Vagina (tissue), 2 donors: ENCODE measurements around the gene ZER1. TPM values are rescaled to one million over a fixed set of nuclear protein-coding genes. Genes with fewer than 3 reads are reported as not detected.

Experiments
- DNase-seq, 2 donors: peaks; one replicate each; pipeline ENCODE4 v3.0.0-alpha.2; 2017; ENCODE audit errors: extremely low spot score in 2 of 2
- H3K27ac ChIP-seq: fragments of 200-600 bp; sonication (generic); one replicate; pipeline ENCODE4 v1.5.1; 2019
- H3K27me3 ChIP-seq: fragments of 200-600 bp; sonication (generic); one replicate; pipeline ENCODE4 v1.5.1; 2019
- H3K36me3 ChIP-seq, 2 donors: fragments of 200-600 bp; sonication (generic); one replicate each; pipeline ENCODE4 v1.5.1; 2017 to 2019
- H3K4me1 ChIP-seq: fragments of 200-600 bp; sonication (generic); one replicate; pipeline ENCODE4 v1.5.1; 2019
- H3K4me3 ChIP-seq, 2 donors: fragments of 200-600 bp; sonication (generic); 1 replicate in 1 of 2; 2 replicates in 1 of 2; pipeline ENCODE4 v1.5.1; 2016 to 2019
- H3K9me3 ChIP-seq: fragments of 200-600 bp; sonication (generic); one replicate; pipeline ENCODE4 v1.5.1; 2019
- POLR2A ChIP-seq, 2 donors: fragments of 450-650 bp; IDR thresholded peaks; one replicate each; pipeline ENCODE4 v1.6.1; 2017; ENCODE audit warnings: antibody characterized with exemption in 2 of 2, mild to moderate bottlenecking in 2 of 2, moderate library complexity in 2 of 2
- POLR2AphosphoS5 ChIP-seq, 2 donors: sonication (generic); formaldehyde crosslinking; IDR thresholded peaks; one replicate each; pipeline ENCODE4 v1.9.0; 2017; ENCODE audit warnings: antibody characterized with exemption in 2 of 2, mild to moderate bottlenecking in 2 of 2, low read depth in 1 of 2; ENCODE audit not compliant: insufficient read depth in 1 of 2
- intact Hi-C: fragments of 100-400 bp; cut with DNase I; formaldehyde crosslinking; loops from one replicate; pipeline ENCODE4 v1.15.1; 2023
- total RNA-seq: library from RNA; depleted of rRNA; stranded (reverse); fragments of >200 nt; gene quantifications from one replicate; pipeline ENCODE4 v1.2.3, GENCODE V29; 2016
- TF ChIP-seq, protein P1 (sequence below), 3 experiments: fragments of 450-650 bp in 2 of 3; fragments of 200-600 bp in 1 of 3; sonication (generic) in 1 of 3; IDR thresholded peaks; one replicate each; pipeline ENCODE4 v1.5.1; 2017 to 2019; ENCODE audit warnings: antibody characterized with exemption in 3 of 3, mild to moderate bottlenecking in 2 of 3, moderate library complexity in 2 of 3

The ZER1 gene
- total RNA-seq, 1 donor from 2014 or later, result 54.8 TPM

DNA sequence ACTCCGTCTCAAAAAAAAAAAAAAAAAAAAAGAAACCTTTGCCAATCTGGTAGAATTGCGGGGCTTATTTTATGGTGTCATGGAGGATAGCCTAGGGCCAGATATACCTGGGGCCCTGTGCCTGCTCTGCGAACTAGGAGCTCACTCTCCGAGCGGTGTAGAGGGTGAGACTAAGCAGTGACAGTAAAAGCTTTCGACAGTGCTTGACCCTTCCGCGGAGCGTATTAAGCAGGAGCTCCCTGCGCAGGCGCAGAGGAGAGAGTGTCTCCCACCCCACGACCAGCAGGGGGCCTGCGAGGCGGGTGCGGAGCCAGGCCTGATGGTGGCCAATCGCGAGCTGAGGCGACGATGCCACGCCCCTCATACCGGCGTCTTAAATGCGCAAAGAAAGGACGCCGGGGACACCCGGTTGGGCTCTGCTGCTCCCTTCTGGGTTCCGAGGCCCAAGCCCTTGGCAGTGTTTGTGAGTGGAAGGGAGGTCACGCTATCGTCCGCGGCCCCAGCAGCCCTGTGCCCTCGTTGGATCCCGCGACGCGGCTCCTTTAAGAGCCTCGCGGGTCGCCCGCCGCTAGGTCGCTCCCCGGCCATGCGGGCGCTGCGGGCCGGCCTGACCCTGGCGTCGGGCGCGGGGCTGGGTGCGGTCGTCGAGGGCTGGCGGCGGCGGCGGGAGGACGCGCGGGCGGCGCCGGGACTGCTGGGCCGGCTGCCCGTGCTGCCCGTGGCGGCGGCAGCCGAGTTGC lies 46.5 kb upstream of the ZER1 start, which contains the start of gene ENDOG:
Gene ENDOG (plus strand): TSS at position 402 of the 740 bp plus-strand sequence. CDS start 185 bp downstream, at position 587.
- intact Hi-C loops, result no loop called here
- Histone ChIP-seq H3K27me3 (no peaks in the 10 kb centered on the region), H3K4me1 (peaks cover 14% of the 10 kb centered on the region), H3K4me3 (peak within 1 kb of the TSS; percentile 59 to 64), H3K27ac (peak within 1 kb of the TSS; percentile 35), H3K9me3 (no peaks in the 10 kb centered on the region), H3K36me3 (peaks cover 0 to 18% of the 10 kb centered on the region in 2 donors)
- peak; percentile 96 for DNase-seq
- TF ChIP-seq, protein P1, sequence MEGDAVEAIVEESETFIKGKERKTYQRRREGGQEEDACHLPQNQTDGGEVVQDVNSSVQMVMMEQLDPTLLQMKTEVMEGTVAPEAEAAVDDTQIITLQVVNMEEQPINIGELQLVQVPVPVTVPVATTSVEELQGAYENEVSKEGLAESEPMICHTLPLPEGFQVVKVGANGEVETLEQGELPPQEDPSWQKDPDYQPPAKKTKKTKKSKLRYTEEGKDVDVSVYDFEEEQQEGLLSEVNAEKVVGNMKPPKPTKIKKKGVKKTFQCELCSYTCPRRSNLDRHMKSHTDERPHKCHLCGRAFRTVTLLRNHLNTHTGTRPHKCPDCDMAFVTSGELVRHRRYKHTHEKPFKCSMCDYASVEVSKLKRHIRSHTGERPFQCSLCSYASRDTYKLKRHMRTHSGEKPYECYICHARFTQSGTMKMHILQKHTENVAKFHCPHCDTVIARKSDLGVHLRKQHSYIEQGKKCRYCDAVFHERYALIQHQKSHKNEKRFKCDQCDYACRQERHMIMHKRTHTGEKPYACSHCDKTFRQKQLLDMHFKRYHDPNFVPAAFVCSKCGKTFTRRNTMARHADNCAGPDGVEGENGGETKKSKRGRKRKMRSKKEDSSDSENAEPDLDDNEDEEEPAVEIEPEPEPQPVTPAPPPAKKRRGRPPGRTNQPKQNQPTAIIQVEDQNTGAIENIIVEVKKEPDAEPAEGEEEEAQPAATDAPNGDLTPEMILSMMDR (IDR thresholded peaks at IDR 0.05), result peak; percentile 81 to 96 (median 86)
- peak in 1 of 2 donors; percentile 74 for TF ChIP-seq POLR2A (IDR thresholded peaks at IDR 0.05)
- TF ChIP-seq POLR2AphosphoS5 (IDR thresholded peaks at IDR 0.05; ENCODE audit: insufficient read depth in 1 of 2, low read depth in 1 of 2), result peak; percentile 90 to 98

DNA sequence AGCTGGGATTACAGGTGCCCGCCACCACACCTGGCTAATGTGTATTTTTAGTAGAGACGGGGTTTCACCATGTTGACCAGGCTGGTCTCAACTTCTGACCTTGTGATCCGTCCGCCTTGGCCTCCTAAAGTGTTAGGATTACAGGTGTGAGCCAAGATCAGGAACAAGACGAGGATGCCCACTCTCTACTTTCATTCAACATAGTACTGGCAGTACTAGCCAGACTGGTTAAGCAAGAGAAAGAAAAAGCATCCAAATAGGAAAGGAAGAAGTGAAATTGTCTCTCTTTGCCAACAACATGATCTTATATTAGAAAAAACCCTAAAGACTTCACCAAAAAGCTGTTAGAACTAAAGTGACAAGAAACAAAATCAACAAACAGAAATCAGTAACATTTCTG lies 39.1 kb upstream of the ZER1 start:
- Histone ChIP-seq H3K9me3 (no peaks in the 10 kb centered on the region), H3K4me1 (no peaks in the 10 kb centered on the region), H3K4me3 (no peak overlapping the region), H3K27me3 (no peaks in the 10 kb centered on the region), H3K27ac (no peak overlapping the region), H3K36me3 (peaks cover 0 to 16% of the 10 kb centered on the region in 2 donors)
- no peak for DNase-seq
- TF ChIP-seq POLR2AphosphoS5 (IDR thresholded peaks at IDR 0.05; ENCODE audit: insufficient read depth in 1 of 2, low read depth in 1 of 2) (no peak), POLR2A (IDR thresholded peaks at IDR 0.05) (no peak)
- TF ChIP-seq, protein P1 (IDR thresholded peaks at IDR 0.05), result no peak
- intact Hi-C loops, result no loop called here

DNA sequence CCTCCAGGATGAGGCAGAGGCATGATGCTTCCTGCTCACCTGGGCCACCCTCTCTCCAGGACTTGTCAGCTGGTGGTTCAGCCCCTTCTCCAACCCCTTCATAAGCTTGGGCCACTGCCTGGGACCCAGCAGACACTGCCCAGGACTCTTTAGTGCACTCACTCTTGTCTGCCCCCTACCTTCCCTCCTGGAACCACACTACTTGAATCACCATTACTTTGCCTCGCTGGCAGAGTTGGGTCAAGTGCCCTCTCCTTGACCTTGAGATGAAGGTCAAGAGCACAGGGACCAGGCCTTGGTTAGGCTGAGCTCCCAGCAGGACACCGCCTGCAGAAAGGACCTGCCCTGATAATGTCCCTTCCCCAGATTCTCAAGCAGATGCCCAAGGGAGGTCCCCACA lies 38.1 kb upstream of the ZER1 start:
- H3K4me3 ChIP-seq, result no peak overlapping the region
- H3K36me3 ChIP-seq, result peaks cover 0 to 26% of the 10 kb centered on the region in 2 donors
- H3K27ac ChIP-seq, result no peak overlapping the region
- no peaks in the 10 kb centered on the region for H3K27me3 ChIP-seq
- no peaks in the 10 kb centered on the region for H3K4me1 ChIP-seq
- intact Hi-C loops, result no loop called here
- no peak for TF ChIP-seq POLR2AphosphoS5 (IDR thresholded peaks at IDR 0.05; ENCODE audit: insufficient read depth in 1 of 2, low read depth in 1 of 2)
- TF ChIP-seq, protein P1 (IDR thresholded peaks at IDR 0.05), result no peak
- TF ChIP-seq POLR2A (IDR thresholded peaks at IDR 0.05), result no peak
- no peak for DNase-seq
- no peaks in the 10 kb centered on the region for H3K9me3 ChIP-seq

DNA sequence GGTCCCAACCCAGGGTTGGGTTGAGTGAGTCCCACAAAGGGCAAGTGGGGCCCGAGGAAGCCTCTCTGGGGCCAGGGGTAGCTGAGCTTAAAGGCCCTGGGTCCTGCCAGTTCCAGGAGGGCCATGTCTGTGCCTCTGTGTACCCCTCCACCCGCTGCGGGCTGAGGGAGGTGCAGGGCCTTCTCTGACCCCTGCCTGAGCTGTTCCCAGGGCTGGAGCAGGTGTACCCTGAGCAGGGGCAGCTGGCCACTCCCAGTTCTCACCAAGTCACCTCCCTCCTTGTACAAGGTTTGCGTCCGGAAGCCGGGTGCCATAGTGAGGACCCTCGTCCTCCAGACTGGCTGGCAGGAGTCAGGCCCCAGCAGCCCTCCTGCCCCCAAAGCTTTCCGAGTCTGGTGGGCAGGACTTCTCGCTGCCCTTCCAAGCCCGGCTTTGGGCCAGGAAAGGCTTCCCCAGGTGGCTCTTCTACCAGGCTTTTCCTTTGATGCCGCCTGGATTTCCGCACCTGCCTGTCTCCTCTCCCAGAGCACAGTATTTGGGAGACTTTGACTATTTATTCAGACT lies 37.4 kb upstream of the ZER1 start:
- no peak overlapping the region for H3K27ac ChIP-seq
- no peak overlapping the region for H3K4me3 ChIP-seq
- DNase-seq, result no peak
- H3K9me3 ChIP-seq, result no peaks in the 10 kb centered on the region
- intact Hi-C loops, result no loop called here
- no peaks in the 10 kb centered on the region for H3K4me1 ChIP-seq
- TF ChIP-seq POLR2A (IDR thresholded peaks at IDR 0.05), result no peak
- TF ChIP-seq POLR2AphosphoS5 (IDR thresholded peaks at IDR 0.05; ENCODE audit: insufficient read depth in 1 of 2, low read depth in 1 of 2), result no peak
- TF ChIP-seq, protein P1 (IDR thresholded peaks at IDR 0.05), result no peak
- peaks cover 0 to 31% of the 10 kb centered on the region in 2 donors for H3K36me3 ChIP-seq
- H3K27me3 ChIP-seq, result no peaks in the 10 kb centered on the region

DNA sequence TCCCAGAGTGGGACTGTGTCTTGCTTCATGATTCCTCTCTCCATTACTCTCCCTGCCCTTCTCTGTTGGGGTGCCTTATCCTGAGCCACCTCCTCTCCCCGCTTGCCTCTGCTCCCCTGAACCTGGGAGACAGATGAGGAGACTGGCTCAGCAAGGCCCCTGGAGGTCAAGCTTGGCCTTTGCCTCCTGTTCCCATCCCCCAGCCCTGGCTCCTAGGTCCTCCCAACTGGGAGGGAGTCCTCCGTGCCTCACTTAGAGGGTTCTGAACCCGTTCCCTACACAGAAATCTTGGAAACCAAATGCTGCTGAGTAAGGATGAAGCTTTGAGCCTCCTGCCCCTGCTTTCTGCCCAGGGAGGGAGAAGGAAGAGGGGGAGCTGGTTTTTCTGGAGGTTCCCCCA lies 36.8 kb upstream of the ZER1 start:
- TF ChIP-seq POLR2AphosphoS5 (IDR thresholded peaks at IDR 0.05; ENCODE audit: insufficient read depth in 1 of 2, low read depth in 1 of 2) (no peak), POLR2A (IDR thresholded peaks at IDR 0.05) (no peak)
- TF ChIP-seq, protein P1 (IDR thresholded peaks at IDR 0.05), result no peak
- intact Hi-C loops, result no loop called here
- Histone ChIP-seq H3K4me3 (no peak overlapping the region), H3K36me3 (peaks cover 0 to 36% of the 10 kb centered on the region in 2 donors), H3K4me1 (no peaks in the 10 kb centered on the region), H3K27me3 (no peaks in the 10 kb centered on the region), H3K9me3 (no peaks in the 10 kb centered on the region), H3K27ac (no peak overlapping the region)
- DNase-seq, result no peak
